AG08395 (cell line): ENCODE data around the gene ARHGAP6.
"Not testable (repeated sequence)": the region's sequence is repeated elsewhere in the genome, so short reads cannot be mapped to it uniquely, and the experiment has no call there.

Experiments used
- DNase-seq: peaks from one replicate; pipeline ENCODE4 v3.0.0; 2012; ENCODE audit warnings: mixed read lengths, low spot score

Gene ARHGAP6

GRCh38 chrX:11641349-11642065 lies 24.2 kb downstream of the ARHGAP6 start:
- no peak for DNase-seq

- DNase-seq, result no peak
These were observed 25.6 kb downstream of the ARHGAP6 start for GRCh38 chrX:11640089-11640488.

GRCh38 chrX:11632732-11633131 lies 33.0 kb downstream of the ARHGAP6 start:
- DNase-seq, result no peak

- DNase-seq, result peak; percentile 50
These were observed 36.0 kb downstream of the ARHGAP6 start for GRCh38 chrX:11629593-11630211.

GRCh38 chrX:11628399-11628798 lies 37.3 kb downstream of the ARHGAP6 start:
- DNase-seq, result no peak

- no peak for DNase-seq
These were observed 39.4 kb downstream of the ARHGAP6 start for GRCh38 chrX:11626351-11626750.

- DNase-seq, result peak; percentile 2
These were observed 46.3 kb downstream of the ARHGAP6 start for GRCh38 chrX:11619441-11619840.

- DNase-seq, result not testable (repeated sequence)
These were observed 51.5 kb downstream of the ARHGAP6 start for GRCh38 chrX:11614253-11614652.

- DNase-seq, result no peak
These were observed 53.8 kb downstream of the ARHGAP6 start for GRCh38 chrX:11611965-11612364.

- no peak for DNase-seq
These were observed 54.6 kb downstream of the ARHGAP6 start for GRCh38 chrX:11611161-11611560.

GRCh38 chrX:11609109-11609508 lies 56.6 kb downstream of the ARHGAP6 start:
- DNase-seq, result no peak

- no peak for DNase-seq
These were observed 59.3 kb downstream of the ARHGAP6 start for GRCh38 chrX:11606408-11606807.

- DNase-seq, result no peak
These were observed 65.1 kb downstream of the ARHGAP6 start for GRCh38 chrX:11600578-11600977.

- no peak for DNase-seq
These were observed 68.2 kb downstream of the ARHGAP6 start for GRCh38 chrX:11597479-11597878.

GRCh38 chrX:11591723-11592346 lies 73.9 kb downstream of the ARHGAP6 start:
- no peak for DNase-seq

GRCh38 chrX:11589641-11590040 lies 76.1 kb downstream of the ARHGAP6 start:
- DNase-seq, result no peak

- DNase-seq, result no peak
These were observed 77.6 kb downstream of the ARHGAP6 start for GRCh38 chrX:11588097-11588496.

- DNase-seq, result no peak
These were observed 80.5 kb downstream of the ARHGAP6 start for GRCh38 chrX:11585174-11585573.

GRCh38 chrX:11580789-11581188 lies 84.9 kb downstream of the ARHGAP6 start:
- DNase-seq, result no peak

- DNase-seq, result no peak
These were observed 85.8 kb downstream of the ARHGAP6 start for GRCh38 chrX:11579636-11580600.

GRCh38 chrX:11578301-11578700 lies 87.4 kb downstream of the ARHGAP6 start:
- not testable (repeated sequence) for DNase-seq

- DNase-seq, result no peak
These were observed 88.1 kb downstream of the ARHGAP6 start for GRCh38 chrX:11577603-11578002.
